GM19467 (cell line): ENCODE data around the gene HDDC2.

ENCODE experiments used
- ATAC-seq: cut with Tn5 transposase; IDR thresholded peaks from one replicate; pipeline ENCODE4 v1.9.1; 2021; ENCODE audit warnings: mild to moderate bottlenecking, moderate library complexity; ENCODE audit not compliant: unreplicated experiment

Gene HDDC2

GRCh38 chr6:125301435-125302391, at the start of gene HDDC2:
HDDC2 (minus strand) TSS chr6:125301967; CDS start chr6:125301932, 35 bp downstream.
- peak; percentile 87 for ATAC-seq

GRCh38 chr6:125346926-125347563, 45.3 kb upstream of the HDDC2 start:
- ATAC-seq = peak; percentile 80

- peak; percentile 52 for ATAC-seq
Observed at GRCh38 chr6:125346201-125346925, 44.6 kb upstream of the HDDC2 start.

GRCh38 chr6:125341460-125341859, 39.7 kb upstream of the HDDC2 start:
- no peak for ATAC-seq

- no peak for ATAC-seq
Observed at GRCh38 chr6:125340991-125341390, 39.2 kb upstream of the HDDC2 start.

GRCh38 chr6:125340175-125340835, 38.5 kb upstream of the HDDC2 start:
- ATAC-seq = no peak

GRCh38 chr6:125339653-125340052, 37.9 kb upstream of the HDDC2 start:
- ATAC-seq = no peak

- no peak for ATAC-seq
Observed at GRCh38 chr6:125338381-125338780, 36.6 kb upstream of the HDDC2 start.

- ATAC-seq = no peak
Observed at GRCh38 chr6:125337706-125338105, 35.9 kb upstream of the HDDC2 start.

- ATAC-seq = no peak
Observed at GRCh38 chr6:125332664-125333063, 30.9 kb upstream of the HDDC2 start.

- no peak for ATAC-seq
Observed at GRCh38 chr6:125325586-125325985, 23.8 kb upstream of the HDDC2 start.

- ATAC-seq = no peak
Observed at GRCh38 chr6:125323376-125323775, 21.6 kb upstream of the HDDC2 start.

GRCh38 chr6:125316621-125317020, 14.9 kb upstream of the HDDC2 start:
- no peak for ATAC-seq

GRCh38 chr6:125315548-125315947, 13.8 kb upstream of the HDDC2 start:
- no peak for ATAC-seq

- peak; percentile 78 for ATAC-seq
Observed at GRCh38 chr6:125314009-125314581, 12.3 kb upstream of the HDDC2 start.

GRCh38 chr6:125312950-125313349, 11.2 kb upstream of the HDDC2 start:
- no peak for ATAC-seq

GRCh38 chr6:125312478-125312877, 10.7 kb upstream of the HDDC2 start:
- ATAC-seq = no peak

- peak; percentile 78 for ATAC-seq
Observed at GRCh38 chr6:125310994-125311649, 9.4 kb upstream of the HDDC2 start.

GRCh38 chr6:125307964-125308615, 6.3 kb upstream of the HDDC2 start:
- no peak for ATAC-seq
